Right kidney (tissue), 1 donor: Measurements from ENCODE around the gene AXIN1.
"Not testable (repeated sequence)": the region's sequence is repeated elsewhere in the genome, so short reads cannot be mapped to it uniquely, and the experiment has no call there.

Experiments used
- DNase-seq: peaks from one replicate; pipeline ENCODE4 v3.0.0-alpha.2; 2016

The AXIN1 gene

GRCh38 chr16:333406-334094 lies 19.0 kb downstream of the AXIN1 start:
- DNase-seq = no peak

GRCh38 chr16:331181-331814 lies 21.2 kb downstream of the AXIN1 start:
- DNase-seq = not testable (repeated sequence)

GRCh38 chr16:330741-331140 lies 21.8 kb downstream of the AXIN1 start:
- DNase-seq = no peak

GRCh38 chr16:325375-326145 lies 27.0 kb downstream of the AXIN1 start:
- no peak for DNase-seq

GRCh38 chr16:324451-325334 lies 27.8 kb downstream of the AXIN1 start:
- peak; percentile 47 for DNase-seq

- no peak for DNase-seq
These were observed 28.4 kb downstream of the AXIN1 start for GRCh38 chr16:324201-324450.

GRCh38 chr16:322476-323143 lies 29.9 kb downstream of the AXIN1 start:
- DNase-seq = no peak

GRCh38 chr16:321532-321931 lies 31.0 kb downstream of the AXIN1 start:
- DNase-seq = no peak

- no peak for DNase-seq
These were observed 32.3 kb downstream of the AXIN1 start for GRCh38 chr16:320206-320605.

GRCh38 chr16:318628-319027 lies 33.9 kb downstream of the AXIN1 start:
- DNase-seq = no peak

GRCh38 chr16:317583-317982 lies 34.9 kb downstream of the AXIN1 start:
- no peak for DNase-seq

GRCh38 chr16:316741-317464 lies 35.6 kb downstream of the AXIN1 start:
- no peak for DNase-seq

GRCh38 chr16:314795-315299 lies 37.7 kb downstream of the AXIN1 start:
- DNase-seq = no peak

- DNase-seq = no peak
These were observed 38.2 kb downstream of the AXIN1 start for GRCh38 chr16:314351-314750.

- DNase-seq = no peak
These were observed 40.8 kb downstream of the AXIN1 start for GRCh38 chr16:311725-312124.

GRCh38 chr16:309476-309875 lies 43.0 kb downstream of the AXIN1 start:
- DNase-seq = no peak

GRCh38 chr16:307691-308312 lies 44.7 kb downstream of the AXIN1 start:
- no peak for DNase-seq

- no peak for DNase-seq
These were observed 45.6 kb downstream of the AXIN1 start for GRCh38 chr16:306911-307370.

- DNase-seq = no peak
These were observed 46.5 kb downstream of the AXIN1 start for GRCh38 chr16:305916-306626.
